GM19467 (cell line): Measurements from ENCODE around the gene COPS2.
"Not testable (repeated sequence)": the region's sequence is repeated elsewhere in the genome, so short reads cannot be mapped to it uniquely, and the experiment has no call there.

Experiments used
- ATAC-seq: cut with Tn5 transposase; IDR thresholded peaks from one replicate; pipeline ENCODE4 v1.9.1; 2021; ENCODE audit warnings: mild to moderate bottlenecking, moderate library complexity; ENCODE audit not compliant: unreplicated experiment

The COPS2 gene

DNA sequence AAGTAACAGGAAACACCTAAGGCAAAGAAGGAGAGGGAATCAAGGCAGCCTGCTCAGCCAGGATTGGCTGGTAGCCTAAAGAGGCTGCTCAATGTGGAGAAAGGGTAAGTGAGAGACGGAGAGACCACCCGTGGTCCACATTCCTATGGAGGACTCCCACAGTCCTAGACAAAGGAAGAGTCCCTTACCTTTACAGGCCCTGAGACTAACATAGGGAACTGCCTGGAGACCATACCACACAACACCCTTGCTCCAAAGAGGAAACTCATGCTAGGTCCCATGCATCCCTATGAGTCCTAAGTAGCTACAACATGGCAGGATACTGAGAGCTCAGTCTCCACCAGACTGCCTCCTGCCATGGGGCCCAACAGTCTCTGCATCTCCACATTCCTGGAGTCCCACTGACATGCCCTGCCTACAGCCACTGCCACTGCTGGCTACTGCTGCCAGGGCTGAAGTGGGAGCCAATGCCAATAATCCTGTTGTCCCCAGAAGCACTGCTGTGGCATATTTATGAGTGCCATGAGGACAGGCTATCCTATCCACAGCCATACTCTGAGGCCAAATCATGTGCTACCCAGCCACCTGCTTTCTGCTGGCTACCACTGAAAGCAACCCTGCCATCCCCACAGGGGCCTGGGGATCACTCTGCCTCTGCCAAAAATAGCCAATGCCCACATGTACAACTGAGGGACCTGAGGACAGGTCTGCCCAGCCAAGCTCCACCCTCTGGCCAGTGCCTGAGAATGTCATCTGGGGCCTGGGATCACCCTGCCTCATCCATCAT is 45.0 kb downstream of the COPS2 start:
- no peak for ATAC-seq

DNA sequence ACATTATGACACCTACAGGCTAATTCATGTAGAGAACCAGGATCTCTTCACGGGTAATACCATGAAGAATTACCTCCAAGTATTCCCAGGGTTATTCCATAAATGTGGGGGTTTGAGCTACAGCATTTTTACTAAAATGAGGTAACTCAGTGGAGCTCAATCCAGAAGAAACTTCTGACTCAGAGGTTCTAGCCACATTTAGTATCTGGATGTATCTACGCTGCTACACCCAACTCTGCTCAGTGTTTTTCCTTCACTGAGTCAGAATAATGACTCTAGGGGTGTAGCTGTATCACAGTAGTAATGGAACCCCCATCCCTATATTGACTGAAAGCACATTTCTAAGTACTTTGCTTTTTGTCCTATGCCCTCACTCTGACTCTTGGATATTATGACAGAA is 52.4 kb downstream of the COPS2 start:
- no peak for ATAC-seq

DNA sequence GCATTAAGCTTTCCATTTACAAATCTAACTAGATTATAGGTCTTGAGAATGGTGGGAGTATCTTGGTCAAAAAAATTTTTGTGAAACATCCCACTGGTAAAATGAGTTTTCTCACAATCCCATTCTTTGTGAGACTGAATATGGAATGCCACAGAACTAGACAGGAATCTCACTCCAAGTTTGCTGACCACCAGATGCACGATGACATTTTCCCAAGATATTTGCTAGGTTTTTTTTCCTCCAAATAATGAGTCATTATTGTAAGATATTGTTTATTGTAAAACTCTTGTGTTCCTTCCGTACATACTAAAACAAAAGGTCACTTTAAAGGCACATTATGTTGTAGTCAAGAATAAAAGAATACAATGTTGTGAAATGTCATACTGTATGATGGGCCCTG is 53.9 kb downstream of the COPS2 start:
- no peak for ATAC-seq

DNA sequence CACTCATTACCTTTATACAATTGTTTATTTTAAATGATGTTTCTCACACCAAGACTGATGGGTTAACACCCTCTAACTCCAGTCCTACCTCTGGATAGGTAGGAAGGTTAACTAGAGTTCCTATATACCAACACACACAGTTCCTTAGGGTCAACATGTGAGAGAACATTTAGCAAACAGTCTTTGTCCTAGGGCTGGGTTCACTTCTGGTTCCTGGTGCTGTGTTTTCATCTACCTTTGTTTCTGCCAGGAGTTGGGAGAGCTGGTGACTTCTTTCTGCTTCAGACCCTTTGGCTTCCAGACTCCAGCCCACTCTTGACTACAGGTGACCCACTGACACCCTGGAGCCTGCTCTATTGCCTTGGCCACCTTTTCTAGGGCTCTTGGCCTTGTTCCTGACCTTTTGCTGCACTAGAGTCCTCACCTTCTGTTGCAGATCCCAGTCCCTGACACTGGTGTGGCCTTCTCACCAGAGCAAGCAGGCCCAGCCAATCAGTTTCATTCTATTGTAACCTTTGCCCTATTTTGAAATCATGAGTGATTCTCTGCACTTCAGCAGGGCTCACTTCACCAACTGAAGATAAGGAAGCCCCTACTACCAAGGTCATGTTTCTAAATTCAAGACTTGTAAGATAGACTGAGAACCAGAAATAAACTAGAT is 59.2 kb downstream of the COPS2 start:
- no peak for ATAC-seq

DNA sequence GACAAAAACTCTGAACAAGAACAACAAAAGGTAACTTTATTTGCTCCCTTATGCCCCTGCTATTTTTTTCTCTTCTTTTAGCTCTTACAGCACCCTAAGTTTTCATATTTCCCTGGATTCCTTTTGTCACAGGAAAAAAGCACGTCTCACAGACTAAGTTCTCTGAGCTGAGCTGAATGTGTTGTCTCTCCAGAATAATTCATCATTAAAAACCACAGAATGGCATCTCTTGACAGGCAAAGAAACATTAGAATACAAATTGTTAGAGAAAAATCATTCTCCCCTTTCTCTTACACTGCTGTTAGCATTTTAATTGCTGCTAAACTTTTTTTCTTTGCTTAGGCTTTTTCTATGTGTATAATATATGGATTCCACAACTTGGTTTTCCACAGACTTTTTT is 60.5 kb downstream of the COPS2 start:
- ATAC-seq: no peak

DNA sequence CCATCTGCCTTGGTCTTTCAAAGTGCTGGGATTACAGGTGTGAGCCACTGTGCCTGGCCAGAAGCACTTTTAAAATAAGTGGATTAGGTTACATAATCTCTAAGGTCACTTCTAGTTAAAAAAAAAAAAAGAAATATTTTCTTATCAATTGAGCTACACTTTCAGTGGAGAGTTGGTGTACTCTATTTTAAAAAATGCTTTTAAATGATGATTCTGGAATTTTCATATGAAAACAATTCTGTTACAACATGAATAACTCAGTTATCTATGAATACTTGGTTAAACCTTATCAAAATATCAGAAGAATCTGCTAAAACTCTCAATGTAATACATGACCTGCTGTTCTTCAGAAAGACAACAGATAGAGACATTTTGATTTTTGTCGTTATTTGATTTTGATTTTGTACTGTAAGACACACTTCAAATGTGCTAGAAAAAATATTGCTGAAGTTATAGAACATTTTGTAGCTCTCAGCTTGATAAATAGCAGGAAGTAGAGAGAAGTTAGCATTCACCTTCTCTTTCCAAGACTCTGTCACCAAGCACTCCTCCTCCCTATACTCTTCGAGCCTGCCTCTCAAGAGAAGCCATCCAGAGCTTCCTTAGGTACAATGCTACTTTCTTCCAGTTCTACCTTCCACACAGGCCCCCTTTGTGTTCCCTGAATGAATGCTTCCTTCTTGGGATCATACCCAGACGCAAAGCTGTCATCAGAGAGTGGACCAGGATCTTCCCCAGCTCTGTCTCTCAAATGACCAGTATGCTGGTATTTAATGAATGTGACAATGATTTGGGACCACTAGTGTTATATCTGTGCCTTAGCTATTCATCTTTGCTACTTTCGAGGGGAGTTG is 61.9 kb downstream of the COPS2 start:
- ATAC-seq: no peak

DNA sequence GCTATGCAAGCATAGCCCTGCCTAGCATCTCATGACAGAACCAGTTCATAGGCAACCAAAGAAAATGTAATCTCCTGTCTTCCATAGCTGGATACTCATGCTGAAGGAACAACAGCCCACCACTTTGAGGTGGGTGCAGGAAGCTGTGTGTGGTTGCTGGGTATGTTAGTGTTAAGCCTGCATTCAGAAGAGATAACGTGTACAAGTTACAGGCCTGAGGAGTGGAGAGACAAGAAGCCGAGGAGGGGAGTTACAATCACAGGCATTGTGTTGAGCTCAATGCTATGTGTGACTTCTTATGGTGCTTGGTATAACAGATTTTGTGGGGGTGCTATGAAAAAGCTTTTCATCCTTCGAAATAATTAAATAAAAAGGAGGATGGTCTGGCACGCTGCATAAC is 66.4 kb downstream of the COPS2 start:
- ATAC-seq: no peak

DNA sequence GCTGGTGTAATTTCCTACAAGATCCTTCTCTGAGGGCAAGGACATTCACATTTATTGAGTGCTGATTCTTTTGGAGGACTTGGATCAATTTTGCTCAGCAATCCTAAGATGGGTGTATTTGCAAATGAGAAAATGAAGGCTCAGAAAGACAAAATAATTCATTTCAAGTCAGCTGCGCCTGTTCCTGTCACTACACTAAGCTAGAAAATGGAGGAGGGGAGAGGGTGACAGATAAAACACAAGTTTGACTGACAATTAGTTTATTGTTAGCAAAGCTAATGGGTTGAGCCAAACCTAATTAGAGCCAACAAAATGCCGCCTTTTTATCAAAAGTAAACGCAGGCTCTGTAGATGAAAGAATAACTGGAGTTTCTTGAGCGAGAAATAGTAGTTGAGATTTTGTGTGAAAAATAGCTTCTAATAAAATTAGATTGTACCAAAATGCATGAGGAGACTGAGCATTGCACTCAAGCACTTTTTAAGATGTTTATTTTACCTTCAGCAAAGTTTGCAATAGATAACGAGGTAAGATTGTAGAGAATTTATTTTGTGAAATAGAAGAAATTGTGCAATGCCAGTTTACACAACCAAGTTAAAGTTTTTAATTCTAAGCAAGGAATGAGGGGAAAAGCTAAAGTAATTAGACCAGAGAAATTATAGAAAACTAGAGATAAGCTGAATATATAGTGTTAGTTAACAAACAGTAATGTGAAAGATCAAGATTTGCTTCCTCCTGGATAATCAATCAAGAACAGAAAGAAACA is 69.5 kb downstream of the COPS2 start:
- no peak for ATAC-seq

DNA sequence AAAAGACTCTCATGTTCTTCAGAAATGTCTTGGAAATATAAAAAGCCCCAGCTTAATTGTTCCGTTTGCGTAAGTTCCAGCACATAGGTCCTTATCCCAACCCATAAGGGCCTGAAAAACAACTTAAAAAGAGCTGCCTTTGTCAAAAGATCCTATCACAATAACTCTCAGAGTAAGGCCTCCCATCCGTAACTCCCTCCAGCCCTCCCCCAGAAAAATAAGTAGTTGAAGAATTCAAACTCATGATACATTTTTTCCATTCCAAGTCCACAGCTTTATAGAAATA is 71.2 kb downstream of the COPS2 start:
- ATAC-seq: no peak

DNA sequence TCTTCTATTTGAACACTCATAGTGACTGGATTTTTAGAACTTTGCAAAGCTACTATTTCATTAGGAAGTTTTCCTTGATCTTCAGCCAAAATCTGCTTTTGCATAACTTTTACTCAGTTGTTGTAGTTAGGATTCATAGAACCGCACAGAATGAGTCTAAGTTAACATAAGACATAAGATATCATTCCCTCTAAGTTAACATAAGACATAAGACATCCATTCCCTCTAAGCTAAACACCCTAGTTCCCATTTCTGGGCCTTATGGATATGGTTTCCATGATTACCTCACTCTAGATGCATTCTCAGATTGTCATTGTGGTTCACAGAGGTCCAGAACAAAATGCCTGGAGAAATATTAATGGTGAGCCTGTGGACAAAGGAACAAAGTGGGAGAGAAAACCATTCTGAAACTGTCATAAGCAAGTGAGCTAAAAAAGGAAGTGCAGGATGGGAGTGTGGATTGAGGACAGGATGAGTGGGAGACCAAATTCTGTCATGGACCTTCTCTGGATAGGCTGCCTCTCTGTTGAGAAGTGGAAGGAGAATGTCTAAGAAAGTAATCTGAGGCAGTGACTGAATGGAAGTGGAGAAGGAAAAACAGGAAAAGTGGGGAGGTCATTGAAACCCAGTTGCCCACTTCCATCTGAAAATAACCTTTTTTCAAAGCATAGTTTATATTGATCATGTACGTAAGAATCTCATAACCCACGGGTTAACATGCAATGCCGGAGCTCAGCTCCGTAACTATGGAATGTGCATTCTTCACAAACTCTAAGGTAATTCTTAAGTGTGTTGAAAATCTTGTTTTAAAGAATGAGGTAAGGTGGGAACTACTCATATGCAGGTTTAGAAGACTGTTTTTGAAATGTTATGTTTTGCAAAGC is 71.8 kb downstream of the COPS2 start:
- ATAC-seq: no peak

DNA sequence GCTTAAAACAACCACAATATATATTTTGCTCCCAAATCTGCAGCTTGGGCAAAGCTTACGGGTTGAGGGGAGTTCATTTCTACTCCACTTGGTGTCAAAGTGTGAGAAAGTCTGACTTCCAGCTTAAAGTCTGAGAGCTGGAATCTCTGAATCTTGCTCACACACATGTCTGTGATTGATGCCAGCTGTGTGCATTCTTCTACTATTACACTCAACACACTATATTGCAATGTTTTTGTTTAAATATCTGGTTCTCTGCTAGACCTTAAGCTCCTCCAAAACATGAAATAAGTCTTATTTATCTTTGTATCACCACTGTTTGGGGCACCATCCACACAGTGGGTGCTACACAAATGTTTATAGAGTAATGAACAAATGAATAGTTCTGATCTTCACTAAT is 72.4 kb downstream of the COPS2 start:
- ATAC-seq: no peak

DNA sequence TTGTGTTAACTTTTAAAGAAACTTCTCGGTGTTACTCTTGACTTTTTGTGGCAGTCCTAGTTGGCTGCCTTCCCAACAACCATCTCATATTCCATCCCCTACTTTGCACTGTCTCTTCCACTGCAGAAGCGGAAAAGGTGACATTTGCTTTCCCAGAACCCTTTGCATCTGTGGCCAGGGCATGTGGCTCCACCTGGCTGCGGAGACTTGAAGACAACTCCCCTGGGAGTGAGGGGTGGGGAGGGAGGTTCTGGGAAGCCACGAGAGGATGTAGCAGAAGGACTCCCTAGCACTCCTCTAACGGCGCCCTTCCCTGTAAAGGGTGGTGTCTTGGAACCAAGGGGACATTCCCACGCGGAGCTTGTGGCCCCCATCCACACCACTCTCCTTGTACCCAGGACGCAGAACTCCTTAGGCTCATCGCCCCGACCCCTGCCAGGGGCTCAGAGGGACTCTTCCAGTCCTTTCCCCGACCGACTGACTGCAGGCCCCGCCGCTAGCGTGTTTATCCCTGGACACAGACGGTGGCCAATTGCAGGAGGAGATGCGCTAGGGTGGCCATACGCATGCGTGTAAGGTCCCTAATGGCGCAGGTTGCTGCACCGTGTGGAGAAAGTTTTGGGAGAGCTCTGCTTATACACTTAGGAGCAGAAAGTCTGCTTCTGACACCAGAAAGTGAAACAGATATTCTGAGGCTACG is 75.9 kb downstream of the COPS2 start:
- no peak for ATAC-seq

DNA sequence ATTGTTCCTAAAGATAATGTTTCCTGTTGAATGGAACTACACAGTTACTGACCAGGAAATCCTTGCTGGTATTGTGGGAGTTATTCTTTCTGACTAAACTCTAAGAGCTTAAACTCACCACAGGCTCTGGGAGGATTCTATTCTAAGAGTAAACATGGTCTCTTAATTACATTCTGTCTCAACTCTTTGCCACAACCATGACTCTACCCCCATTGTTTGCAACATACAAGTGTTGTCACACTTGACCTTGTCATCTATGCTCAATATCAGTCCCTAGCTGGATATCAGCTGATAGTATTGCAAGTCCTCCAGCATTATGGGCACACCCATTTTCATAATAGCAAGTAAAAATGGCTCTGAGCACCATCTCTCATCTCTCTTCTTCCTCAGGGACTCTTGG is 79.5 kb downstream of the COPS2 start:
- no peak for ATAC-seq

DNA sequence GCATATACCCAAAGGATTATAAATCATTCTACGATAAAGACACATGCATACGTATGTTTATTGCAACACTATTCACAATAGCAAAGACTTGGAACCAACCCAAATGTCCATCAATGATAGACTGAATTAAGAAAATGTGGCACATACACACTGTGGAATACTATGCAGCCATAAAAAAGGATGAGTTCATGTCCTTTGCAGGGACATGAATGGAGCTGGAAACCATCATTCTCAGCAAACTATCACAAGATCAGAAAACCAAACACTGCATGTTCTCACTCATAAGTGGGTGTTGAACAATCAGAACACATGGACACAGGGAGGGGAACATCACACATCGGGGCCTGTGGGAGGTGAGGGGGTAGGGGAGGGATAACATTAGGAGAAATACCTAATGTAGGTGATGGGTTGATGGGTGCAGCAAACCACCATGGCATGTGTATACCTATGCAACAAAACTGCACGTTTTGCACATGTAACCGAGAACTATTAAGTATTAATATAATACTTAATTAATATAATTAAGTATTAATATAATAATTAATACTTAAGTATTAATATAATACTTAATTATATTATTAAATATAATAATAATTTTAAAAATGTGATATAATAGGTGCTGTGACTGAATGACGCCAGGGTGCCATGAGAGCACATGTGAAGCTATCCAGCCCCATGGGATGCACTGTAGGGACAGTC is 80.7 kb downstream of the COPS2 start:
- ATAC-seq: not testable (repeated sequence)
